HepG2 (cell line): Measurements from ENCODE around the gene TMEM121. TPM values are rescaled to one million over a fixed set of nuclear protein-coding genes. Genes with fewer than 3 reads are reported as not detected.

Experiments used
- CHD4 ChIP-seq: fragments of 200-600 bp; sonication (generic); IDR thresholded peaks from 2 replicates; pipeline ENCODE4 v1.7.0; 2017; ENCODE audit warnings: mild to moderate bottlenecking, low read length, borderline replicate concordance
- GLI4 ChIP-seq: sonication (generic); formaldehyde crosslinking; IDR thresholded peaks from 2 replicates; pipeline ENCODE4 v1.5.1; 2020; ENCODE audit warnings: missing genetic modification reagents, mild to moderate bottlenecking, moderate library complexity, borderline replicate concordance
- MYNN ChIP-seq: sonication (generic); formaldehyde crosslinking; IDR thresholded peaks from 2 replicates; pipeline ENCODE4 v1.4.0; 2020; ENCODE audit warnings: mild to moderate bottlenecking, low read depth, missing genetic modification reagents
- NPAS2 ChIP-seq: sonication (generic); formaldehyde crosslinking; IDR thresholded peaks from 2 replicates; pipeline ENCODE4 v1.8.0; 2022; ENCODE audit warnings: mild to moderate bottlenecking, missing genetic modification reagents, borderline replicate concordance
- POLR2AphosphoS5 ChIP-seq: IDR thresholded peaks from 2 replicates; pipeline ENCODE4 v1.6.1; 2012; ENCODE audit warnings: low read depth, low read length
- RNF2 ChIP-seq: fragments of 450-650 bp; conservative IDR thresholded peaks from 2 replicates; pipeline ENCODE4 v1.6.1; 2016; ENCODE audit warnings: low read depth
- SP1 ChIP-seq, 2 experiments: fragments of 450-650 bp in 1 of 2; sonication (generic) in 1 of 2; formaldehyde crosslinking in 1 of 2; IDR thresholded peaks; 2 replicates each; pipeline versions ENCODE4 v1.4.0 to v1.6.1; 2016 to 2020; ENCODE audit warnings: missing genetic modification reagents in 1 of 2
- TGIF2 ChIP-seq: IDR thresholded peaks from 2 replicates; pipeline ENCODE4 v1.6.1; 2016; ENCODE audit warnings: control low read depth, missing compliant biosample characterization
- U2AF2 ChIP-seq: fragments of 200-400 bp; formaldehyde crosslinking; IDR thresholded peaks from 2 replicates; pipeline ENCODE4 v1.6.1; 2017; ENCODE audit warnings: low read depth, mild to moderate bottlenecking, low read length
- ZBTB8A ChIP-seq: sonication (generic); formaldehyde crosslinking; IDR thresholded peaks from 2 replicates; pipeline ENCODE4 v1.4.0; 2020; ENCODE audit warnings: mild to moderate bottlenecking, low read depth, missing genetic modification reagents, borderline replicate concordance
- ZNF619 ChIP-seq: sonication (generic); formaldehyde crosslinking; IDR thresholded peaks from 2 replicates; pipeline ENCODE4 v1.4.0; 2020; ENCODE audit warnings: mild to moderate bottlenecking, missing genetic modification reagents
- ZNF891 ChIP-seq: sonication (generic); formaldehyde crosslinking; IDR thresholded peaks from 2 replicates; pipeline ENCODE4 v1.5.0; 2020; ENCODE audit warnings: mild to moderate bottlenecking, missing genetic modification reagents
- polyA plus RNA-seq, 8 experiments: library from polyadenylated mRNA; depleted of rRNA in 3 of 8; stranded (reverse) in 7 of 8; unstranded in 1 of 8; fragments of >200 nt; fragmentation: Illumina TruSeq in 4 of 8; extraction: Trizol in 4 of 8; gene quantifications; 2 replicates each; pipeline versions ENCODE4 v1.2.1 to v1.2.3, GENCODE V29; 2011 to 2016; ENCODE audit warnings: low read depth in 4 of 8, missing spikeins in 1 of 8, mixed read lengths in 1 of 8; ENCODE audit not compliant: insufficient read depth in 1 of 8
- total RNA-seq, 5 experiments: library from RNA; depleted of rRNA; stranded (reverse); fragments of >200 nt; fragmentation: Illumina TruSeq; extraction: Trizol; gene quantifications; 2 replicates each; pipeline ENCODE4 v1.2.3, GENCODE V29; 2016; ENCODE audit warnings: low read depth in 1 of 5
- TF ChIP-seq, protein P1 (sequence below), 2 experiments: fragments of 450-650 bp in 1 of 2; sonication (generic) in 1 of 2; formaldehyde crosslinking in 1 of 2; IDR thresholded peaks; 2 replicates each; pipeline versions ENCODE4 v1.6.1 to v1.8.0; 2016 to 2022; ENCODE audit warnings: antibody characterized with exemption in 1 of 2, mild to moderate bottlenecking in 1 of 2, missing genetic modification reagents in 1 of 2
- TF ChIP-seq, protein P2 (sequence below): sonication (generic); formaldehyde crosslinking; conservative IDR thresholded peaks from 2 replicates; pipeline ENCODE4 v1.8.0; 2022; ENCODE audit warnings: mild to moderate bottlenecking, moderate library complexity, missing genetic modification reagents

TMEM121 gene
- total and polyA plus RNA-seq, 2 of the 13 experiments (the other 11 are each of a cell fraction or from before 2014, with no cell fraction given): 6.6 to 19.0 TPM

DNA sequence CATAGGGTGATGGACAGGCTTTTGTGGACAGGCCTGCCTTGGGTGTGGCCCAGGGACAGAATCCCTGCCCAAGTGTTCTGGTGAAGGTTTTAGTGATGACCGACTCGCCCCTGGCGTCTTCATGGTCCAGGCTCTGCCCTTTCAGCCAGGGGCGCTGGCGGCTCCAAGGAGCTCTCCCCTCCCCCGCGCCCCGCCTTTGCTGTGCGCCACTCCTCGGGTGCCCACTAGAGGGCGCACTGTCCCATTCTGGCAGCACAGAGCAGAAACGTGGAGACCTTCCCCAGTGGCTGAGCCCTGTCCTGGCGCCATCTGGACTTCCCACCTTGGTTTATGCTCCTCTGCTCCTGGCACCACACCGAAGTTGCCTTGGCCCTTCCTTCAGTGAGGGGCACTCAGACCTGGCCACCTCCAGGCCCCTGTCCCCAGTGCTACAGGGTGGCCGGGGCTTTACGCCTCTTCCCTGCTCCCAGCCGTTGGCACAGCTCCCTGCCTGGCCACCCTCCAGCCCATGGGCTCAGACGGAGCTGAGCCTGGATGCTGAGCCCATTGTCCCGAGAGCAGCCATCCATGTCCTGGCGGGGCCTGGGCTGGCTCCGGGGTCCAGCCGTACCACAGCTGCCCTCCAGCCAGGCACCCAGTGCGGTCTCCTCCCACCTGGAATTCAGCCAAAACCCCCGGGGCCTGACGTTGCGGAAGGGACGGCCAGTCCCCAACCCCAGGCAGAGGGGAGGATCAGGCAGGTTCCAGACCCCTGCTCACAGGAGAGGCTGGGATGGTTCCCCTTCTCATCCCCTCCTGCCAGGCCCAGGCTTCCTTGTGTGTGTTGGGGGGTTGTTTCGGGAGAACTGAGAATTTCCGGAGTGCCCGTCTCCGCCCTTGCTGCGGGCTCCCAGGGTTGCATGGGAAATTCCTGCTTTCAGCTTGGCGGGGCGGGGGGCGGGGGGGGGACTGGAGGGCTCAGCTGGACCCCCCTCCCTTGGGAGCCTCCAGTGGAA lies 45.3 kb upstream of the TMEM121 start (continued):
- TF ChIP-seq, protein P1, sequence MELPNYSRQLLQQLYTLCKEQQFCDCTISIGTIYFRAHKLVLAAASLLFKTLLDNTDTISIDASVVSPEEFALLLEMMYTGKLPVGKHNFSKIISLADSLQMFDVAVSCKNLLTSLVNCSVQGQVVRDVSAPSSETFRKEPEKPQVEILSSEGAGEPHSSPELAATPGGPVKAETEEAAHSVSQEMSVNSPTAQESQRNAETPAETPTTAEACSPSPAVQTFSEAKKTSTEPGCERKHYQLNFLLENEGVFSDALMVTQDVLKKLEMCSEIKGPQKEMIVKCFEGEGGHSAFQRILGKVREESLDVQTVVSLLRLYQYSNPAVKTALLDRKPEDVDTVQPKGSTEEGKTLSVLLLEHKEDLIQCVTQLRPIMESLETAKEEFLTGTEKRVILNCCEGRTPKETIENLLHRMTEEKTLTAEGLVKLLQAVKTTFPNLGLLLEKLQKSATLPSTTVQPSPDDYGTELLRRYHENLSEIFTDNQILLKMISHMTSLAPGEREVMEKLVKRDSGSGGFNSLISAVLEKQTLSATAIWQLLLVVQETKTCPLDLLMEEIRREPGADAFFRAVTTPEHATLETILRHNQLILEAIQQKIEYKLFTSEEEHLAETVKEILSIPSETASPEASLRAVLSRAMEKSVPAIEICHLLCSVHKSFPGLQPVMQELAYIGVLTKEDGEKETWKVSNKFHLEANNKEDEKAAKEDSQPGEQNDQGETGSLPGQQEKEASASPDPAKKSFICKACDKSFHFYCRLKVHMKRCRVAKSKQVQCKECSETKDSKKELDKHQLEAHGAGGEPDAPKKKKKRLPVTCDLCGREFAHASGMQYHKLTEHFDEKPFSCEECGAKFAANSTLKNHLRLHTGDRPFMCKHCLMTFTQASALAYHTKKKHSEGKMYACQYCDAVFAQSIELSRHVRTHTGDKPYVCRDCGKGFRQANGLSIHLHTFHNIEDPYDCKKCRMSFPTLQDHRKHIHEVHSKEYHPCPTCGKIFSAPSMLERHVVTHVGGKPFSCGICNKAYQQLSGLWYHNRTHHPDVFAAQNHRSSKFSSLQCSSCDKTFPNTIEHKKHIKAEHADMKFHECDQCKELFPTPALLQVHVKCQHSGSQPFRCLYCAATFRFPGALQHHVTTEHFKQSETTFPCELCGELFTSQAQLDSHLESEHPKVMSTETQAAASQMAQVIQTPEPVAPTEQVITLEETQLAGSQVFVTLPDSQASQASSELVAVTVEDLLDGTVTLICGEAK (IDR thresholded peaks at IDR 0.05): no peak
- TF ChIP-seq, protein P1 (CRISPR knock-in tag; IDR thresholded peaks at IDR 0.05): peak; percentile 56; the same call in 1 of the 2 replicates
- TF ChIP-seq MYNN (CRISPR knock-in tag): no peak
- no peak for TF ChIP-seq ZBTB8A (CRISPR knock-in tag)
- no peak for TF ChIP-seq SP1 (IDR thresholded peaks at IDR 0.05)
- TF ChIP-seq SP1 (CRISPR knock-in tag; IDR thresholded peaks at IDR 0.05): peak; percentile 67; the same call in 1 of the 2 replicates
- no peak for TF ChIP-seq POLR2AphosphoS5
- TF ChIP-seq ZNF619 (CRISPR knock-in tag): peak; percentile 81; the same call in 1 of the 2 replicates
- peak; percentile 68; the same call in 1 of the 2 replicates for TF ChIP-seq CHD4
- TF ChIP-seq, protein P2, sequence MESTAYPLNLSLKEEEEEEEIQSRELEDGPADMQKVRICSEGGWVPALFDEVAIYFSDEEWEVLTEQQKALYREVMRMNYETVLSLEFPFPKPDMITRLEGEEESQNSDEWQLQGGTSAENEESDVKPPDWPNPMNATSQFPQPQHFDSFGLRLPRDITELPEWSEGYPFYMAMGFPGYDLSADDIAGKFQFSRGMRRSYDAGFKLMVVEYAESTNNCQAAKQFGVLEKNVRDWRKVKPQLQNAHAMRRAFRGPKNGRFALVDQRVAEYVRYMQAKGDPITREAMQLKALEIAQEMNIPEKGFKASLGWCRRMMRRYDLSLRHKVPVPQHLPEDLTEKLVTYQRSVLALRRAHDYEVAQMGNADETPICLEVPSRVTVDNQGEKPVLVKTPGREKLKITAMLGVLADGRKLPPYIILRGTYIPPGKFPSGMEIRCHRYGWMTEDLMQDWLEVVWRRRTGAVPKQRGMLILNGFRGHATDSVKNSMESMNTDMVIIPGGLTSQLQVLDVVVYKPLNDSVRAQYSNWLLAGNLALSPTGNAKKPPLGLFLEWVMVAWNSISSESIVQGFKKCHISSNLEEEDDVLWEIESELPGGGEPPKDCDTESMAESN (CRISPR knock-in tag): peak; percentile 82
- no peak for TF ChIP-seq NPAS2
- TF ChIP-seq ZNF891 (CRISPR knock-in tag): peak; percentile 73; the same call in 1 of the 2 replicates
- TF ChIP-seq GLI4 (CRISPR knock-in tag): peak; percentile 51; the same call in 1 of the 2 replicates
- TF ChIP-seq TGIF2 (CRISPR knock-in tag): no peak
- TF ChIP-seq U2AF2: no peak
- TF ChIP-seq RNF2: peak; percentile 80; the same call in 1 of the 2 replicates
